ENCODE measurements around the gene DPH5. TPM values are rescaled to one million over a fixed set of nuclear protein-coding genes. Genes with fewer than 3 reads are reported as not detected.
"Not testable (repeated sequence)": the region's sequence is repeated elsewhere in the genome, so short reads cannot be mapped to it uniquely, and the experiment has no call there.

The DPH5 gene
- total RNA-seq, 2 donors from 2014 or later: 11.5 to 26.7 TPM

- DNase-seq (ENCODE audit: low spot score) (no peak), ATAC-seq (ENCODE audit: insufficient number of reproducible peaks, low FRiP score, low read depth) (no peak)
- no peaks in the 10 kb centered on the region for H3K27me3 ChIP-seq (replicated peaks; ENCODE audit: insufficient read depth)
- no peak overlapping the region for H3K27ac ChIP-seq
- H3K4me3 ChIP-seq: no peak overlapping the region
- no peaks in the 10 kb centered on the region for H3K36me3 ChIP-seq
- H3K9me3 ChIP-seq: no peaks in the 10 kb centered on the region
- no peaks in the 10 kb centered on the region for H3K4me1 ChIP-seq (ENCODE audit: control insufficient read depth in 1 of 2, low read depth in 2 of 2)
- TF ChIP-seq, protein P1, sequence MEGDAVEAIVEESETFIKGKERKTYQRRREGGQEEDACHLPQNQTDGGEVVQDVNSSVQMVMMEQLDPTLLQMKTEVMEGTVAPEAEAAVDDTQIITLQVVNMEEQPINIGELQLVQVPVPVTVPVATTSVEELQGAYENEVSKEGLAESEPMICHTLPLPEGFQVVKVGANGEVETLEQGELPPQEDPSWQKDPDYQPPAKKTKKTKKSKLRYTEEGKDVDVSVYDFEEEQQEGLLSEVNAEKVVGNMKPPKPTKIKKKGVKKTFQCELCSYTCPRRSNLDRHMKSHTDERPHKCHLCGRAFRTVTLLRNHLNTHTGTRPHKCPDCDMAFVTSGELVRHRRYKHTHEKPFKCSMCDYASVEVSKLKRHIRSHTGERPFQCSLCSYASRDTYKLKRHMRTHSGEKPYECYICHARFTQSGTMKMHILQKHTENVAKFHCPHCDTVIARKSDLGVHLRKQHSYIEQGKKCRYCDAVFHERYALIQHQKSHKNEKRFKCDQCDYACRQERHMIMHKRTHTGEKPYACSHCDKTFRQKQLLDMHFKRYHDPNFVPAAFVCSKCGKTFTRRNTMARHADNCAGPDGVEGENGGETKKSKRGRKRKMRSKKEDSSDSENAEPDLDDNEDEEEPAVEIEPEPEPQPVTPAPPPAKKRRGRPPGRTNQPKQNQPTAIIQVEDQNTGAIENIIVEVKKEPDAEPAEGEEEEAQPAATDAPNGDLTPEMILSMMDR (IDR thresholded peaks at IDR 0.05): no peak
Observed at GRCh38 chr1:100960098-100960497, 65.5 kb downstream of the DPH5 start.

GRCh38 chr1:100959502-100960060 lies 66.0 kb downstream of the DPH5 start:
- TF ChIP-seq, protein P1 (IDR thresholded peaks at IDR 0.05): no peak
- H3K4me3 ChIP-seq: no peak overlapping the region
- H3K27ac ChIP-seq: no peak overlapping the region
- no peaks in the 10 kb centered on the region for H3K27me3 ChIP-seq (replicated peaks; ENCODE audit: insufficient read depth)
- DNase-seq (ENCODE audit: low spot score): no peak
- no peaks in the 10 kb centered on the region for H3K4me1 ChIP-seq (ENCODE audit: control insufficient read depth in 1 of 2, low read depth in 2 of 2)
- no peaks in the 10 kb centered on the region for H3K36me3 ChIP-seq
- no peaks in the 10 kb centered on the region for H3K9me3 ChIP-seq
- ATAC-seq (ENCODE audit: insufficient number of reproducible peaks, low FRiP score, low read depth): no peak

GRCh38 chr1:100955322-100955721 lies 70.3 kb downstream of the DPH5 start:
- Histone ChIP-seq H3K36me3 (no peaks in the 10 kb centered on the region), H3K27me3 (replicated peaks; ENCODE audit: insufficient read depth) (no peaks in the 10 kb centered on the region), H3K27ac (no peak overlapping the region), H3K4me1 (ENCODE audit: control insufficient read depth in 1 of 2, low read depth in 2 of 2) (peaks cover 4 to 6% of the 10 kb centered on the region in 2 donors), H3K9me3 (no peaks in the 10 kb centered on the region), H3K4me3 (no peak overlapping the region)
- ATAC-seq (ENCODE audit: insufficient number of reproducible peaks, low FRiP score, low read depth) (no peak), DNase-seq (ENCODE audit: low spot score) (no peak)
- TF ChIP-seq, protein P1 (IDR thresholded peaks at IDR 0.05): no peak

- H3K36me3 ChIP-seq: no peaks in the 10 kb centered on the region
- no peaks in the 10 kb centered on the region for H3K9me3 ChIP-seq
- H3K4me1 ChIP-seq (ENCODE audit: control insufficient read depth in 1 of 2, low read depth in 2 of 2): peaks cover 12 to 14% of the 10 kb centered on the region in 2 donors
- no peak overlapping the region for H3K4me3 ChIP-seq
- ATAC-seq (ENCODE audit: insufficient number of reproducible peaks, low FRiP score, low read depth) (no peak), DNase-seq (ENCODE audit: low spot score) (no peak)
- no peak overlapping the region for H3K27ac ChIP-seq
- TF ChIP-seq, protein P1 (IDR thresholded peaks at IDR 0.05): no peak
- H3K27me3 ChIP-seq (replicated peaks; ENCODE audit: insufficient read depth): no peaks in the 10 kb centered on the region
Observed at GRCh38 chr1:100953960-100954730, 71.4 kb downstream of the DPH5 start.

GRCh38 chr1:100952970-100953369 lies 72.6 kb downstream of the DPH5 start:
- H3K36me3 ChIP-seq; H3K27ac ChIP-seq; H3K27me3 ChIP-seq (replicated peaks; ENCODE audit: insufficient read depth); H3K9me3 ChIP-seq; DNase-seq (ENCODE audit: low spot score); H3K4me3 ChIP-seq; ATAC-seq (ENCODE audit: insufficient number of reproducible peaks, low FRiP score, low read depth): not testable (repeated sequence)
- H3K4me1 ChIP-seq (ENCODE audit: control insufficient read depth in 1 of 2, low read depth in 2 of 2): peaks cover 12 to 14% of the 10 kb centered on the region in 2 donors

All from thoracic aorta (tissue), 2 donors.